HG03025 (cell line): Measurements from ENCODE around the gene PTK7.

ENCODE experiments used
- ATAC-seq: cut with Tn5 transposase; IDR thresholded peaks from one replicate; pipeline ENCODE4 v1.9.1; 2021; ENCODE audit warnings: mild to moderate bottlenecking, moderate library complexity; ENCODE audit not compliant: unreplicated experiment, low FRiP score

PTK7 gene

GRCh38 chr6:43196337-43196736, 120.2 kb downstream of the PTK7 start:
- ATAC-seq, result no peak

GRCh38 chr6:43199912-43200311, 123.8 kb downstream of the PTK7 start:
- no peak for ATAC-seq

GRCh38 chr6:43200541-43200940, 124.4 kb downstream of the PTK7 start:
- no peak for ATAC-seq

GRCh38 chr6:43202451-43202850, 126.3 kb downstream of the PTK7 start:
- no peak for ATAC-seq

- ATAC-seq, result no peak
Observed at GRCh38 chr6:43203029-43203717, 127.1 kb downstream of the PTK7 start.

GRCh38 chr6:43203718-43204095, 127.6 kb downstream of the PTK7 start:
- ATAC-seq, result no peak

GRCh38 chr6:43204271-43205105, 128.4 kb downstream of the PTK7 start:
- no peak for ATAC-seq

- ATAC-seq, result no peak
Observed at GRCh38 chr6:43205849-43206248, 129.7 kb downstream of the PTK7 start.

GRCh38 chr6:43207286-43207685, 131.2 kb downstream of the PTK7 start:
- no peak for ATAC-seq
